ENCODE data around the gene PELI2. TPM values are rescaled to one million over a fixed set of nuclear protein-coding genes. Genes with fewer than 3 reads are reported as not detected.
A peak's percentile ranks its signal among the peaks of the same experiment; 100 is the strongest.

PELI2 gene
- total and polyA plus RNA-seq, 2 of the 4 experiments (the other 2 are of a cell fraction) = 6.0 to 36.7 TPM

- no peak for TF ChIP-seq CHD1 (IDR thresholded peaks at IDR 0.05; ENCODE audit: low read depth, low read length)
- TF ChIP-seq POLR2A (IDR thresholded peaks at IDR 0.05; ENCODE audit: low read depth, low read length) = no peak
- no peak for TF ChIP-seq ELK1 (IDR thresholded peaks at IDR 0.05; ENCODE audit: borderline replicate concordance, low read depth, low read length)
- TF ChIP-seq CEBPB (IDR thresholded peaks at IDR 0.05; ENCODE audit: low read depth, low read length) = no peak
- TF ChIP-seq USF2 (IDR thresholded peaks at IDR 0.05; ENCODE audit: low read depth, low read length) = no peak
- no peak for TF ChIP-seq CTCF (conservative IDR thresholded peaks at IDR 0.05; ENCODE audit: low read depth, low read length)
- TF ChIP-seq MAZ (IDR thresholded peaks at IDR 0.05; ENCODE audit: borderline replicate concordance, low read depth, low read length) = no peak
- no peak for TF ChIP-seq RCOR1 (IDR thresholded peaks at IDR 0.05; ENCODE audit: insufficient replicate concordance, low read length)
- no peak for TF ChIP-seq NFE2L2 (IDR thresholded peaks at IDR 0.05; ENCODE audit: low read depth, low read length)
- no peak for TF ChIP-seq RAD21 (IDR thresholded peaks at IDR 0.05; ENCODE audit: low read length)
- no peak for TF ChIP-seq RFX5 (IDR thresholded peaks at IDR 0.05; ENCODE audit: low read depth, low read length)
- TF ChIP-seq MAFK (IDR thresholded peaks at IDR 0.05; ENCODE audit: low read depth, low read length) = no peak
- H3K27ac ChIP-seq (ENCODE audit: insufficient read depth, low read length) = no peak overlapping the region
- no peak overlapping the region for H3K4me3 ChIP-seq (ENCODE audit: insufficient read depth, low read depth, low read length)
- peaks cover 4% of the 10 kb centered on the region; the same call in 1 of the 2 replicates for H4K20me1 ChIP-seq (ENCODE audit: insufficient read depth, low read length)
- H2BK15ac ChIP-seq (ENCODE audit: low read depth, low read length) = no peak overlapping the region
- H3K4me2 ChIP-seq (ENCODE audit: low read depth, low read length) = no peak overlapping the region
- H3K14ac ChIP-seq (replicated peaks; ENCODE audit: low read depth, low read length) = no peak overlapping the region
- H3K4me1 ChIP-seq (ENCODE audit: control insufficient read depth, insufficient read depth, low read length) = peaks cover 4% of the 10 kb centered on the region
- H4K91ac ChIP-seq (ENCODE audit: insufficient read depth, low read depth, low read length) = no peak overlapping the region
- ChIA-PET POLR2A (ENCODE audit: unreplicated experiment) (no interaction called here), CTCF (no interaction called here)
- peak overlapping the region; percentile 67 for H2AFZ ChIP-seq (replicated peaks; ENCODE audit: low read length, poor library complexity)
- H3K27me3 ChIP-seq (ENCODE audit: control insufficient read depth, insufficient read depth, low read length) = no peaks in the 10 kb centered on the region
- dilution Hi-C loops (cut with HindIII; ENCODE audit: low sequenced_read_pairs, unreplicated experiment) (no loop called here), in situ Hi-C loops (cut with MboI; ENCODE audit: low sequenced_read_pairs) (loop anchor here (25.0 kb wide), 1 partner anchor 403 kb away; no protein-coding TSS in a partner anchor), intact Hi-C loops (cut with micrococcal nuclease) (loop anchor here (10.0 kb wide), 1 partner anchor 681 kb away; no protein-coding TSS in a partner anchor)
- WGBS, 2 experiments (ENCODE audit: extremely low coverage in 2 of 2, insufficient read length in 1 of 2) = no CpG with 5 or more reads among the region's 3 CpGs
- no peak overlapping the region for H2BK5ac ChIP-seq (ENCODE audit: low read depth, low read length, poor library complexity, severe bottlenecking)
- ATAC-seq (ENCODE audit: low read depth) (no peak), DNase-seq (no peak)
- peaks cover 1% of the 10 kb centered on the region; the same call in 1 of the 2 replicates for H3K9me1 ChIP-seq (ENCODE audit: insufficient read depth, low read length)
- H3K79me1 ChIP-seq (ENCODE audit: low read depth in 1 of 2, low read length in 2 of 2) = peaks cover 10 to 11% of the 10 kb centered on the region in 2 experiments; a peak in 3 of 4 replicates
- no peak overlapping the region for H2AK5ac ChIP-seq (ENCODE audit: low read depth, low read length)
- no peak overlapping the region for H3K23ac ChIP-seq (ENCODE audit: low read depth, low read length)
- H3K36me3 ChIP-seq (ENCODE audit: control insufficient read depth, insufficient read depth, low read length) = no peaks in the 10 kb centered on the region
- no peak overlapping the region for H2BK120ac ChIP-seq (ENCODE audit: low read depth, low read length)
- no peak overlapping the region for H3K18ac ChIP-seq (ENCODE audit: low read depth, low read length)
- H4K5ac ChIP-seq (ENCODE audit: low read depth, low read length) = no peak overlapping the region
- no TSS peak for BruUV-seq (replicated peaks)
- H3K56ac ChIP-seq (ENCODE audit: extremely low read depth, insufficient read depth, low read length) = no peak overlapping the region
- no peaks in the 10 kb centered on the region for H3K9me3 ChIP-seq (ENCODE audit: control insufficient read depth, insufficient read depth, low read length)
- H2AK9ac ChIP-seq (replicated peaks; ENCODE audit: low read depth, low read length, poor library complexity) = no peak overlapping the region
- H3K4ac ChIP-seq (ENCODE audit: low read depth, low read length) = no peak overlapping the region
- no peak overlapping the region for H3K9ac ChIP-seq (ENCODE audit: low read depth, low read length)
- H2BK20ac ChIP-seq (ENCODE audit: low read depth, low read length) = no peak overlapping the region
- H4K8ac ChIP-seq (ENCODE audit: low read depth in 2 of 2, low read length in 2 of 2) = no peak overlapping the region
Observed at GRCh38 chr14:56115334-56115870, 2.8 kb upstream of the PELI2 start.
